ENCODE measurements around the gene ZNF2. TPM values are rescaled to one million over a fixed set of nuclear protein-coding genes. Genes with fewer than 3 reads are reported as not detected.
A peak's percentile ranks its signal among the peaks of the same experiment; 100 is the strongest.

The ZNF2 gene
- total RNA-seq, 2 donors from 2014 or later: 3.3 to 3.5 TPM

- peak; percentile 78 for DNase-seq
- Histone ChIP-seq H3K9ac (ENCODE audit: low read depth in 2 of 2, low read length in 2 of 2) (peak within 1 kb of the TSS; percentile 83 to 87), H3K9me3 (no peaks in the 10 kb centered on the region), H3K27ac (peak within 1 kb of the TSS; percentile 61), H3K4me3 (peak within 1 kb of the TSS; percentile 84), H3K4me1 (peaks cover 14% of the 10 kb centered on the region), H3K27me3 (no peaks in the 10 kb centered on the region), H3K36me3 (peaks cover 4% of the 10 kb centered on the region)
- intact Hi-C loops (cut with DNase I): loop anchor here (5.0 kb wide), 1 partner anchor 38 kb away; the partner anchor contains the start of gene MRPS5
- TF ChIP-seq CTCF (IDR thresholded peaks at IDR 0.05): no peak
Measured at GRCh38 chr2:95159690-95160449, 5.7 kb upstream of the ZNF2 start, which contains the start of gene ZNF514. Gene ZNF514, minus strand, starts transcription at chr2:95159848. Its CDS starts 6,595 bp downstream, at chr2:95153253.

GRCh38 chr2:95165030-95165370 is 609 bp upstream of the ZNF2 start:
- Histone ChIP-seq H3K9ac (ENCODE audit: low read depth in 2 of 2, low read length in 2 of 2) (peak overlapping the region; percentile 76 to 78), H3K4me3 (peak overlapping the region; percentile 94)

GRCh38 chr2:95166065-95166763 is 605 bp downstream of the ZNF2 start:
- H3K9me3 ChIP-seq: no peaks in the 10 kb centered on the region
- H3K27ac ChIP-seq: peak overlapping the region; percentile 89
- peaks cover 7% of the 10 kb centered on the region for H3K4me1 ChIP-seq
- H3K36me3 ChIP-seq: no peaks in the 10 kb centered on the region
- H3K27me3 ChIP-seq: no peaks in the 10 kb centered on the region
- DNase-seq: no peak
- no peak for TF ChIP-seq CTCF (IDR thresholded peaks at IDR 0.05)
- H3K9ac ChIP-seq (ENCODE audit: low read depth in 2 of 2, low read length in 2 of 2): peak overlapping the region; percentile 56 to 76
- intact Hi-C loops (cut with DNase I): loop anchor here (5.0 kb wide), 1 partner anchor 41 kb away; the partner anchor contains the start of gene ZNF892
- peak overlapping the region; percentile 94 for H3K4me3 ChIP-seq

More at GRCh38 chr2:95165030-95165370, 609 bp upstream of the ZNF2 start:
- Histone ChIP-seq H3K36me3 (no peaks in the 10 kb centered on the region), H3K4me1 (peaks cover 7% of the 10 kb centered on the region), H3K27ac (peak overlapping the region; percentile 89), H3K9me3 (no peaks in the 10 kb centered on the region), H3K27me3 (no peaks in the 10 kb centered on the region)
- no peak for DNase-seq
- intact Hi-C loops (cut with DNase I): loop anchor here (5.0 kb wide), 1 partner anchor 42 kb away; the partner anchor contains the start of gene ZNF892
- TF ChIP-seq CTCF (IDR thresholded peaks at IDR 0.05): no peak

- H3K36me3 ChIP-seq: no peaks in the 10 kb centered on the region
- H3K9ac ChIP-seq (ENCODE audit: low read depth in 2 of 2, low read length in 2 of 2): no peak overlapping the region
- H3K27me3 ChIP-seq: no peaks in the 10 kb centered on the region
- H3K27ac ChIP-seq: no peak overlapping the region
- H3K9me3 ChIP-seq: no peaks in the 10 kb centered on the region
- H3K4me3 ChIP-seq: no peak overlapping the region
- DNase-seq: no peak
- intact Hi-C loops (cut with DNase I): no loop called here
- H3K4me1 ChIP-seq: no peaks in the 10 kb centered on the region
- TF ChIP-seq CTCF (IDR thresholded peaks at IDR 0.05): no peak
Measured at GRCh38 chr2:95171902-95172301, 6.3 kb downstream of the ZNF2 start.

GRCh38 chr2:95174031-95174542 is 8.5 kb downstream of the ZNF2 start:
- no peak overlapping the region for H3K9ac ChIP-seq (ENCODE audit: low read depth in 2 of 2, low read length in 2 of 2)
- no peak for DNase-seq
- no peaks in the 10 kb centered on the region for H3K9me3 ChIP-seq
- no peaks in the 10 kb centered on the region for H3K36me3 ChIP-seq
- no peaks in the 10 kb centered on the region for H3K4me1 ChIP-seq
- TF ChIP-seq CTCF (IDR thresholded peaks at IDR 0.05): no peak
- no peak overlapping the region for H3K27ac ChIP-seq
- intact Hi-C loops (cut with DNase I): no loop called here
- no peaks in the 10 kb centered on the region for H3K27me3 ChIP-seq
- H3K4me3 ChIP-seq: no peak overlapping the region

Measured in colonic mucosa (tissue), 4 donors.